Activated T-helper 1 cell treated with anti-CD3 and anti-CD28 coated beads, Interleukin-2, amount 50 U/mL, for 16 hours (primary cell): ENCODE results near the gene RFX2.
A peak's percentile ranks its signal among the peaks of the same experiment; 100 is the strongest.
"Not testable (repeated sequence)": the region's sequence is repeated elsewhere in the genome, so short reads cannot be mapped to it uniquely, and the experiment has no call there.

Experiments
- DNase-seq, 2 donors: peaks; one replicate each; pipeline ENCODE4 v3.0.0-alpha.2; 2020; ENCODE audit warnings: low read depth in 1 of 2, low spot score in 1 of 2

The RFX2 gene

DNA sequence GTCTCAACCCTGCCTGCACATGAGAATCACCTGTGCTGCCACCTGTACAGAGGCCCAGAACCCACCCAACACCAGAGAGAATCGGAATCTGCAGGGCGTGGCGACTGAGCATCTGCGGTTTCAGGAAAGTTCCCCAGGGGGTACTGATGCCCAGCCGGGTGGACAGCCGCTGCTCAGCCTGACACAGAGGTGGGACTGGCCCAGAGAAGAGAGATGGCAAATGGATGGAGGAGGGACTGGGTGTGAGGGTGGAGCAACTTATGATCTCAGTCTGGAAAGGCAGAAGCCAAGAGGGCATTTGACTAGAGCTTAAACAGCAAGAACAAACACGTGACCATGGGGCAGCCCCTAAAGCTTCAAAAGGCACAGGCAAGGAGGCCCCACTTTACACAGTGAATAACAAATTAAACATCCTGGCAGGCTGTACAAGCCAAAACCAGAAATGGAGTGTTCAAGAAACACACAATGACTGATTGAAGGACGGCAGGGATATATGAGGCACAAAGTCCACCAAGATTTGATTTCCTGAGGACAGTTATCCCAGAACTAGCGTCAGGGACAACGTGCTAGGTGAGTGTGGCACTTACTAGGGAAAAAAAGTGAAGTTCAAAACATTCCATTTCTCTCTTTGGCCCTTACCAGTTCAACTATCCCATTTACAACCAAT, 135.4 kb downstream of the RFX2 start:
- DNase-seq: no peak

DNA sequence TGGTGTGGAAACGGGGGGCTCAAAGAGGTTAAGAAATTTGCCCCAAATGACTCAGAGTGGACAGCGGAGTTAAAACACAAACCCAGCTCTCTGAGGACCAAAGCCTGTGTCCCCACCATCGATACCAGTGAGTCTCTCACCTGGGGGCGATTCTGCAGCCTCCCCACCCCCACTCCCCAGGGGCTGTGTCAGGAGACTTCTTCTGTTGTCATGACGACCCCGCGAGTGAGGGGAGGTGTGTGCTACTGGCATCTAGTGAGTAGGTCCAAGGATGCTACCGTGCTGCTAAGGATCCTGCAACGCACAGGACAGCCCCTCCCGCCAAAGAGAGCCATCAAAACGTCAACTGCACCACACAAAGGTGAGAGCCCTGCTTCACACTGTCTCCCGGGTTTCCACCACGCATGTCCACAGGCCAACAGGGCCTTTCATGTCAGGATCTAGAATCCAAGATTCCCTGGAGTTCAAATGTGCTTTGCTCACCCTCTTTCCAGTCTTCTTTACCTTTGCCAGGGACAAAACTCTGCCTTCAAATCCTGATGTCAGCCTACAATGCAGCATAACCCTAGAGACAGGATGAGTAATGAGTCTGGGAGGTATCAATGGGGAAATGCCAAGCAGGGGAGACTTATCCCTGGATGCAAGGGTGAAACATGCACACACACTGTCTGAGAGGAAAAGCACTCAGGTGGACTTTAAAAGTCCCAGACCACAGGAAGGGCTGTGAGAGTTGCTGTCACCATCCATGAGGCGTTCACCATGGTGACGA, 136.2 kb downstream of the RFX2 start:
- no peak for DNase-seq

DNA sequence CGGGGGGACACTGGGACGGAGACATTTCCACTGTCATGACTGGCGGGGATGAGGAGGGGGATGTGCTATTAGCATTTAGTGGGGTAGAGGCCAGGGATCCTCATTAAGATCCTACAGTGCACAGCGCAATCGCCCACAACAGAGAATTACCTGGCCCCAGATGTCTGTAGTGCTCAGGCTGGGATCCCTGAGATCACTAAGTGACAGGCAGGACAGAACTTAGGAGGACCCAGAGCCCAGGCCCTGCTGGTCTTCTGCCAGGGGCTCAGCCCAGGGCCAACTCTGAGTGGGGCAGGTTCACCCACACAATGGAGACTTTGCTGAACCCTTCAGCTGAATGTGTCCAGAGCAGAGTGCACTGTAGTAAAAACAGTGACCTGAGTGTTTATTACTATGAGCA, 136.9 kb downstream of the RFX2 start:
- DNase-seq: no peak

DNA sequence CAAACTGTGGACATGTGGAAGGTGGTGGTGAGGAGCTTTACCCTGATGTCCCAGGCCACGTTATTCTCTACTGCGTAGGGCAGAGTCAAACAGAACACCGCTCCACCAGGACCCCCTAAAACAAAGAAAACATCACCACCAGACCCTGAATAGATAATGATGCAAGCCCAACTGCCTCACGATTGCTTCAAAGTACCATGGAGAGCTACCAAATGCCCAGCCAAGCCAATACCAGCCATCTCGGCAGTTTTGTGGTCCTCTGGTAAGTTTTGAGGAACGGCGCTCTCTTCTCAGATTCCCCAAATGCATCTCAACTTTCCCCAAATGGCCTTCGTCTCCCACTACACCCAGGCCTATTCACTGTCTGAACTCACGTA, 138.0 kb downstream of the RFX2 start:
- DNase-seq: no peak

DNA sequence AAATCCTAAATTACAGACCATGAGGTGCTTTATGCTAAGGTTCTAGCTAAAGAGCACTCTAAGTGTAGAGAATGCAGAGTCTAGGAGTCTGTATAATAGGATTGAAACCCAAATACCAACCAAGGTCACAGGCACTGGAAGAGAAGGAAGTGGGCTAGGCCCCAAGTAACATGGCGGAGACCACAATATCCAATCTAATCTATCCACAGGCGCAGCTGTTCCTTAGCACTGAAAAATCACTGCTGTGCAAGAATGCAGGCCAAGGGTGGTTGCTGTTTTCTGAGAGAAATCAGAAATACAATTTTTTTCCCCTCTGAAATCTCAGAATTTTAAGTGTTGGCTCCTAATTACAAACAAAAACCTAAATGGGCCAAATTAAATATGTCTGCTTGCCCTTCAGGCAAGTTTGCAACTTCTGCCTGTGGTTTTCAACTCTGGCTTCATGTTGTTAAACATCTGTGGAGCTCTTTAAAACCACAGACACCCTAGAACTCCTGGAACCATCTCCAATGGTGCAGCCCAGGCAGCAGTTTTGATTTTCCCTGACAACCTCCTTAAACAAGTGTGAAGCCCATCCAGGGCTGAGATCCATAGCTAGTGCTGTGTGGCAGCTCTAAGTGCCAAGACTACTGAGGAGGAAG, 138.5 kb downstream of the RFX2 start:
- DNase-seq: no peak

DNA sequence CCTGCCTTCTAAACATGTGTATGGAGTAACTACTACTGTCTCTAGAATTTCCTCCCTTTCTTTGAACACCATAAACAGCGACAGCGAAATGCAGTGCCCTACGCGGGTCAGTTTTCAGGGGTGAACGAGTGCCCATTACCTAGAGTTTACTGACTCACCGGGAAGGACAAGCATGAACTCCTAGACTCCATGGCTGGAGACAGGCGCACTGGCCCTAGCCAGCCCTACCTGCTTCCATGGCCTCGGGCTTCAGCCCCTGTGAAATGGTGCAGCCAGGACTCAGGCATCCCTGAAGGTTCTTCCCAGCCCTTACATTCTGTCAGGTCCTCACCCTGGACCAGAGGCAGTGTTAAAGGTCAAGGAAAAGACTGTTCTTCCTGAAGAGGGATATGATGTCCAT, 140.8 kb downstream of the RFX2 start:
- no peak for DNase-seq

DNA sequence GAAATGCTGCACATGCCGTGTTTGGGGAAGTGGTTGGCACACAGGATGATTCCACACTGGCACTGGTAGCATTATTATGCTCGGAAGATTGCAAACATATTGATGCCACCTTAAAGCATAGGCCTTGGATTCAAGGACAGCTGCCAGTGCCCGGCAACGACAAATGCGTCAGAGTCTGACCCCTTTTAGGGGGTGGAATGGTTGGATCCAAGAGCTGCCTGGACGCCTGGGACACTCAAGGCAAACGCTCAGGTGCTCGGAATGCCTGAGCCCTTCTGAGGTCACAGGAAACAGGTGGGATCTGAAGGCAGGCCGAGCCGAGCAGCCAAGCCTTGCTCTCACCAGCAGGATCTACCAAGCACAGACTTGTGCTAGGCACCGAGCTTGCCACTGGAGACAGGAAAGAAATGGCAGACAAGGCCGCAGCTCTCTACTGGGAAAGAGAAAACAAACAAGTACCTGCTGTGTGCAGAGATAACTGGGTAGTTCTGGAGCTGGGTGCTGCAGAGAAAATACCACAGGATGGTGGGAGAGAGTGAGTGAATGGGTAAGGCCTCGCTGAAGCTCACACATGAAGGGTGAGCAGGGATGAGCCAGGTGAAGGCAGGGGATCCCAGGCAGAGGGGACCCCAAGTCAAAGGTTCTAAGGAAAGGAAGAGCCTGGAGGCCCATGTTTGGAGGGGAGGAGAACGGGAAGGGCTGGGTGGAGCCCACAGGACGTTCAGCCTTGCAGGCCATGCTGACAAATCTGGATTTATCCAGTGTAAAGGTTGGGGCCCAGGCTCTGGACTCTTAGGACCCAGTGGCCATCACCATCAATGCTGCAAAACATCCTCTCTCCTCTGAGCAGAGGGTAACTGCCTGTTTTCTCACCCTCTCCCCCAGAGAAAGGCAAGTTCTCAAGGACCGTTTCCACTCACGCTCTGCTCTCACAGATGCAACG, 141.6 kb downstream of the RFX2 start:
- DNase-seq: no peak

DNA sequence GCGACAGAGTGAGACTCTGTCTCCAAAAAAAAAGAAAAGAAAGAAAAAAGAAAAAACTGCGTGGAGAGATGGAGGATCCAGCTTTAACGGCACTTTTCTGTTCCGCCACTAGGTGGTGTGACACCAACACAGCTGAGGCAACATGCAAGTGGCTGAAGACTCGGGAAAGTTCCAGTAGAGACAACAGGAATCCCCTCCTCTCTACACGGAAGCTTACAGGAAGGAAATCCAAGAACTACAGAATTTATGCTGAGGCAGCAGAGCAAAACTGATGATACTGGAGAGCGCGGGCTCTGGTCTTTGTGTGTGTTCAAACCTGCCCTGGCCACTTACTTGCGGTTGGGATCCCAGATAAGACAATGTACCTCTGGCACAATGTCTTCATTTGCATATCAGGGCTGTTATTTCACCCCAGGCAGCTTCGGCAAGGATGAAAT, 142.3 kb downstream of the RFX2 start:
- peak in 1 of 2 donors; percentile 43 for DNase-seq

DNA sequence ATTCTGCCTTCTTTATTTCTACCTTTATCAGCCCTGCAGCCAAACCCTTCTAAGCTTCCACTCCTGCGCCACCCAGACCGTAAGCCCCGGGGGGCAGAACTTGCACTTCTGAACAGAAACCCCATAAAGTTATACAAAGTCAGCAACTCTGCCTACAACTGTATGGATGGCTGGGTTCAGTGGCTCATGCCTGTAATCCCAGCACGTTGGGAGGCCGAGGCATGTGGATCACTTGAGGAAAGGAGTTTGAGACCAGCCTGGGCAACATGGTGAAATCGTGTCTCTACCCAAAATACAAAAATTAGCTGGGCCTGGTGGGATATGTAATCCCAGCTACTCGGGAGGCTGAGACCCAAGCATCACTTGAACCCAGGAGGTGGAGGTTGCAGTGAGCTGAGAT, 142.7 kb downstream of the RFX2 start:
- no peak for DNase-seq

DNA sequence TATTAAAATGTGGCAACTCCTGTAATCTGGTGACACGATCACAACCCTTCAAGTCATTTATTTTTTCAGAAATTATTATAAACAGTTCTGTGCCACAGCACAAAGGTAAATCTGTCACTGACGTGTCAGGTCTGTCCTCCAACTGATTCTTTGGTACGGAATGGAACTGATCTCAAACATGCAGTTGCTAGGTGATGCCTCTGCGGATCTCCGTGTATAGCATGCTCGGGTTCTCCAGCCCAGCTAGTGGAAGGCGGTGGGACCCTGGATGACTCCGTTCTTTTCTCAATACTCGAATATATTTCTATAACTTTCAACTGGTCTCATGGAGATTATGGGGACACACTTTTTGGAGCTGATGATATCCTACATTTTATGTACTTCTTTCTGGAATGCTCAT, 143.4 kb downstream of the RFX2 start:
- DNase-seq: no peak

DNA sequence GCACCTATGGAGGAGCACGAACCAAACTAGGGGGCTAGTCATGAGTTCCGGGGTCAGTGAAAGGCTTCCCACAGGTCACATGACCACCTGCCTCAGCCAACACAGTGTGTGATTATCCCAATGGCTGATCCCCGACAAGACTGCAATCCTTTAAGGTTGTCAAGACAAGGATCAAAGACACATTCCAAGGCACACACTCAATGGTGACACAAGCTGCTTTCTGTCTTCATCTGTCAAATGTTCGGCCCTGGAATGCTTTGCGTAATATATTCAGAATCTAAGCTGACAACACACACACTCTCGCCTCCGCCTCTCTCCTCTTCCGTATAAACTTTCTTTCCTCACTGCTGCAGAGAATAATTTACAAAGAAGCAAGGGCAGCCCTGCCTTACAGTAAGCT, 144.1 kb downstream of the RFX2 start:
- DNase-seq: no peak

DNA sequence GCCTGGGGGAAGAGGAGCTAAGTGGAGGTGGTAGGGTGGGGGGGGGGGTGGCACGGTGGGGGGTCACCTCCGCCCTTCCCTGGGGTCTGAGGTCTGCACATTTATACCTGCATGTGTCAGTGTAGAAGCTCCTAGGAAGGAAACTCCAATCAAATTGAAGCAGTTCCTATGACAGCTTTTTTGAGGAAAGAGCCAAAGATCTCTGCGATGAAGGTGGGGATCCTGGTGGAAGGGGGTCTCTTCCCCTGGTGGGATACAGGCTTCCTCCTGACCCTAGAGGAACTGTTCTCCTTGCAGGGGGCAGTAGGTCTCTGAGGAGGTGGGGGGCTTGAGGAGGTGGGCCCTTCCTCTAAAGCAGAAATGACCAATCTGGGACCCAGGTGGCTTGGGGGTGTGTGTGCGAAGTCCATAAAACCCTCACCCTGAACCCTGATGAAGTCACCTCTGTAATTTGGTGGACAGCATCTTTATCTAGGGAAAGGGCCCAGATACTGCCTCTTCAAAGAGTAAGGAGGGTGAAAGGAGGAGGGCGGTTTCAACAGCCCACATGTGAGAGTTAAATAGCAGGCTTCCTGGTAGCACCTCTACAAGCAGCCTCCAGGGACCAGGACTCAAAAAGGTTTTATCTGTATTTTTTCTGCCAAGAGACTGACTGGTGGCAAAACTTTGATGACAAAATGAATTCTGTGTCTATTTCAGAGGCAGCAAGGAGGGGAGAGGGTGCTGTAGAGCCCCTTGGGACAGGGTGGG, 145.3 kb downstream of the RFX2 start:
- no peak for DNase-seq

DNA sequence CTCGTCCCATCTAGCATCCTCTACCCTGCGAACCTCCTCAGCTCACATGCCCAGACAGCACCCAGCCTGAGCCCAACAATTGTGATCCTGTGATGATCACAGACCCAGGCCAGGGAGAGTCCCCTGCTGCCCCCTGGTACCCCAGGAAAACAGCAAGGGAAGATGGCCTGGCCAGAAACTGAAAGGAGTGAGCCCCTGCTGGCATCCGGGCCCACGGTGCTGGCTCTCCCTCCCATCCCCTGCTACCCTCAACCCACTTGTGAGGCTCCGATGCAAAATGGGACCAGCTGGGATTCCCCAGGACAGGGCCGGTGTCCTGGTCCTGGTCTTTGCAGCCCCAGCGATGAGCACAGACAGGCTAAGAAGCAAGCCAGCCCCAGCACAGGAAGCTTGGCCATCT, 146.4 kb downstream of the RFX2 start:
- no peak for DNase-seq

DNA sequence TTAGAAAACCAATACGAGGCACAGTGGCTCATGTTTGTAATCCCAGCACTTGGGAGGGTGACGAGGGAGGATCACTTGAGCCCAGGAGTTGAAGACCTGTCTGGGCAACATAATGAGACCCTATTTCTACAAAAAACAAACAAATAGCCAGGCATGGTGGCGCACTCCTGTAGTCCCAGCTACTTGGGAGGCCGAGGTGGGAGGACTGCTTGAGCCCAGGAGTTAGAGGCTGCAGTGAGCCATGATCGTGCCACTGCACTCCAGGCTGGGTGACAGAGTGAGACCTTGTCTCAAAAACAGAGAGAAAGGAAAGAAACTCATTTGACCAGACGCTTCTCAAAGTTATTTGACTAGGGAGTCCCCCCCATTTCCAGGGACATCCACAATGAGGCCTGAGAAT, 147.0 kb downstream of the RFX2 start:
- not testable (repeated sequence) for DNase-seq

DNA sequence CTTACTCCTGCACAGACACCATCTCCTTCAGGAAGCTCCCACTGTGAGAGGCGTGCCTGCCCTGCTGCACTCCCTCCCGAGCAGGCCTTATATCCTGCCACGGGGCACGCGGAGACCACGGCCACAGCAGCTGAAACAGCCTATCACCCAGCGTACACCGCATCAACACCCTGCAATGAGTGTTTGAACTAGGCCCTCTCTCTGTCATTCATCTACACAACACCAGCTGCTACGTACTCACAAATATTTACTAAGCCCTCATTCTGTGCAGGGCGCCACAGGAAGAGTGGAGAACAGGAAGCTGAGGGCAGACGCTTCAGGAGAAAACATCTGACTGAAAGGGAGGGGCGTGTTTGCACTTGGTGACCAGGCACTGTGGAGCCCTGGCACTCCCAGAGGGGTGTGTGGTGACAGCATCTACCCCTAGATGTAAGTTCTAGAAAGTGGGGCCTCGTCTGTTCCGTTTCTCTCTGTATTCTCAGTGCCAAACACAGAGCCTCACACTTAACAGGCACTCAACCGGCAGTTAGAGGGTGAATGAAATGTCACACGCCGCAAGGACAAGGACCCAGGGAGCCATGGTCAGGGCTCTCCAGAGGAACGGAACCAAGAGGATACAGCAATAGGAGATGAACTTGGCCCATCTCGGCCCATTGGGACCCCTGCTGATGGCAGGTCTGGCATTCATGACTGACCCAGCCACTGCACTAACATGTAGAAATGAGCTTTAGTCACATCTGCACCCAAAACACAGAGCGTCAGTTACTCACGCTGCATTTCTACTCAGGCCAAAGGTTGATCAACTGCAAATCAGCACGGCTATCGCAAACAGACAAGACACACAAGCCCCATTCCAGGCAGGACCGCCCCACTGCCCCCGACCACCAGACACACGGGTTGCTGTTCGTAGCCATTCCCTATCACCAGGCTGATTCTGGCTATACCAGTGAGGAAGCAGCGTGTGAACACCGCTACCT, 148.0 kb downstream of the RFX2 start:
- DNase-seq: peak; percentile 38 to 54

DNA sequence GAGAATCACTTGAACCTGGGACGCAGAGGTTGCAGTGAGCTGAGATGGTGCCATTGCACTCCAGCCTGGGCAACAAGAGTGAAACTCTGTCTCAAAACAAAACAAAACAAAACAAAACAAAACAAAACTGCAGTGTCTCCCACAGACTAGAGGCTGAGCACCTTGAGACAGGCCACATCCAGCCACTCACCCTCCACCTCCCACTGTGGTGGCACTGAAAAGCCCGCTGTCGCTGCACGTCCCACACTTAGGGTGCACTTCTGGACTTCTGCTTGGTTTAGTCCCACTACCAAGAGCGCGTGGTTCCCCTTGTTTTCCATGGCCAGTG, 148.7 kb downstream of the RFX2 start:
- not testable (repeated sequence) for DNase-seq

DNA sequence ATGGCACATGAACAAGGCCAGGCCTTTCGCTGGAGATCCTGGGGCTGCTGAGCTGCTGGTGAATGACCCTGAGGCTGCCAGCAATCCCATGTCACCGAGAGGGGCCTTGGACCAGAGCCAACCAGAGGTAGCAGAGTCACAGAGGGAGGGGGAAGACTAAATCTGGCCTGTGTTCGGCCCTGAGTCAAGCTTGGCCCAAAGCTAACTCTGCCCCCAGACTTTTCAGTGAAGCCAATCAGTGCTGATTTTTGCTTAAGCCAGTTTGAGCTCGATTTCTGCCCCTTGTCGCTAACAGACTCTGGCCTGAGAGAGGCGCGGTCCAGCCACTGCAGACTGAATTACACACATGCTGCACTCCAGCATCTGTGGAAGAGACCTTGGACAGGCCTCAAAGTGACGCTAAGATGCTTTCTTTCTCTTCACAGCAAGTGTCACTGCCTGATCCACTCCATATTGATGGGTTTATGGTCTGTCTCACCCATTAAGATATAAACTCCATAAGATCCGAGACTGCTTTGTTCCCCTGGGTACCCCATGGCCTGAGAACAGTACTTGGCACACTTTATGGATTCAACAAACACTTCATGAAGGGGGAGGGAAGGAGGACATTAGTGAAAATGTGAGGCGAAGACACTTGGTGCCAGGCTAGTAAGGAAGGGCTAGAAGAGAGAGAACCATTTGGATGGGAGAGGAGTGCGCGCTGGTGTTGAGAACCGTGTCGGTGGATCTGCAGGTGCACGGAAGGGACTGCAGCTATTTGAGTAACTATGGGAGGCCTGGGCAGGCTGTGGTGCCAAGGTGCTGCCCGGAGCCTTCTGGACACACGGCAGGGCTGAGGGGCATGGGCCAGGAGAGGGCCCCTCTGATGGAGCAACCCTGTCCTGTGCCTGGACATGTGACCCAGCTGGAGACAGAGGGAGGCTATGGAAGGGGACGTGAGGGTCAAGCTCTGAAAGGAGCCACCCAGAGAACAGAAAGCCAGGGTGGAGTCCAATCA, 150.0 kb downstream of the RFX2 start:
- DNase-seq: no peak

DNA sequence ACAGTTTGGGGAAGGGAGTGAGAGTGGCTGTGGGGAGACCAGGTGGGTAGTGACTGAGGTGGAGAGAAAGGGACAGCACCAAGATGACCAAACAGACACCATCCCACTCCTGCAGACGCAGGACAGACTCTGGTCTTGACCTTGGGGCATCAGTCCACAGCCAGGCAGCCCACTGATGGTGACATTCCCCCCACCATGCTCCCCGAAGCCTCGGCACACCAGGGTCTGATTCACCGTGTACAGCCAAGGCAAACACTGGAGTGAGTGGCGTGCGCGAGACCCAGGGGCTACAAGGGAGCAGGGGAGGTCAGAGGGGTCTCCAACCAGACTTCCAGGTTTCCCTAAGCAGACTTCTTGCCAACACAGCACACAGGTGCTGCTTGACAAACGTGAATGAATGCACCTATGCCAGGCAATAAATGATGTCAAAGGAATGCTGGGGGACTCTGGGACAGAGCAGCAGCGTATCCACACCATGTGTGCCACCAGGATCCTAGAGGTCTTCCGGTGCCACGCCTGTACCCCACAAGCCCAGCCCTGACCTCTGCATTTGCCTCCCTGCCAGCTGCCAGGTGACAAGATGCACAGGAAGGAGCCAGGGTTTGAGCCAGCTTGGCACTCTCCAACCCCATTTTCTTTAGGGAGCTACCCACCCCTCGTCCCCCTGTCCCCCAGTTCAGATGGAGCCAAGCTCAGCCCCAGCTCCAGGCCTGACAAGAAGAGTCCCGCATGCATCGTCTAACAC, 150.9 kb downstream of the RFX2 start:
- no peak for DNase-seq
